ENCODE measurements around the gene SMURF1.

GRCh38 chr7:99123571-99124033, 20.3 kb downstream of the SMURF1 start:
- TF ChIP-seq REST (IDR thresholded peaks at IDR 0.05) (no peak), CTCF (IDR thresholded peaks at IDR 0.05; ENCODE audit: low read depth, low read length, missing input control) (no peak), GABPA (IDR thresholded peaks at IDR 0.05 in 1 of 2, conservative IDR thresholded peaks at IDR 0.05 in 1 of 2) (no peak), SP1 (IDR thresholded peaks at IDR 0.05) (no peak), FOXA2 (IDR thresholded peaks at IDR 0.05) (no peak), MAX (IDR thresholded peaks at IDR 0.05) (no peak), ATF3 (IDR thresholded peaks at IDR 0.05) (no peak), YY1 (IDR thresholded peaks at IDR 0.05) (no peak)
